Raji (cell line): ENCODE data around the gene TNFRSF1B.

Experiments
- POLR2A ChIP-seq: IDR thresholded peaks from 2 replicates; pipeline ENCODE4 v1.6.1; 2011; ENCODE audit warnings: low read depth, low read length, control low read depth; ENCODE audit not compliant: insufficient read depth

The TNFRSF1B gene

DNA sequence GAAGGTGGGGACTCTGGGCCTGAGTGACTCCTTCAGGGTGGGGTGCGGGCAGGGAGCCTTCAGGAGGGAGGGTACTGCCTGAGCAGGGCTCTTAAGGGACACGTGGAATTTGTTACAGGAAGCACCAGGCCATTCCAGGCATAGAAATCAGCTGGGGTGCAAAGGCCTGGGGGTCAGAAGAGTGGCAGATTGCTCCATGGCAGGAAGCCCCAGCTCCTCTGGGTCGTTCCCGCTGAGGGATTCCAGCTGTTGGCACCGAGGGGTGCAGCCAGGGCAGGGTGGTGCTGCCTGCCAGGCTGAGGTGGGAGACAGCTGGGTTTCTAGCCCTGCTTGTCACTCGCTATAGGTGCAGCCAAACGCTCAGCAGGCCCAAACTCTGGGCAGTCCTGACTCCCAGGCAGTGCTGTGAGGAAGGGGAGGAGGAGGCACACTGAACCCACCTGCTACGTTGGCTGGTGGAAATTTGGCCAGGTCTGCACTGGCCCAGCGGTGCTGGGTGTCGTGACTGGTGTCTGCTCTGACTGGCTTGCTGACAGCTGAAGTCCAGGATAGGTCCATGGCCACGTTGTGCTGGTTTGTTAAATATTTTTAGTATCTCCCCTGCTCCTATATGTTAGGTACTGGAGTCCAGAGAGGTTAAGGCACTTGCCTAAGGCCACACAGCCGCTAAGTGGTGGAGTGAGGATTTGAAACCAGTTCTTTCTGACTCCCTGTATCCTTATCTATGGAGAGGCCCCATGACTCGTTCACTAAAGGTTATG, 19.3 kb downstream of the TNFRSF1B start:
- no peak for TF ChIP-seq POLR2A

DNA sequence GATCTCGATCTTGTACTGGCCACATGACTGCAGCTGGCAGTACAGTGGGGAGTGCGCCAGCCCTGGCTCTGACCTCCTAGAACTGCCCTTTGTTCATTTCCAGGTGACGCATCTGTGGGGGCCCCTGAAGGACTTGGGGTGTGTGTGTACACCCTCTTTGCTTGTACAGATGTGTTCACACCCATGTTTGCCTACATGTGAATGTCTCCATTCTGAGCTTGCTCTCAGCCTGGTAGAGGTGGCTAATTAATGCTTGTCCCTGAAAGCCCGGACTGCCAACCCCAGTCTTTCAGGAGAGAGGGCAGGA, 19.8 kb downstream of the TNFRSF1B start:
- TF ChIP-seq POLR2A, result no peak

DNA sequence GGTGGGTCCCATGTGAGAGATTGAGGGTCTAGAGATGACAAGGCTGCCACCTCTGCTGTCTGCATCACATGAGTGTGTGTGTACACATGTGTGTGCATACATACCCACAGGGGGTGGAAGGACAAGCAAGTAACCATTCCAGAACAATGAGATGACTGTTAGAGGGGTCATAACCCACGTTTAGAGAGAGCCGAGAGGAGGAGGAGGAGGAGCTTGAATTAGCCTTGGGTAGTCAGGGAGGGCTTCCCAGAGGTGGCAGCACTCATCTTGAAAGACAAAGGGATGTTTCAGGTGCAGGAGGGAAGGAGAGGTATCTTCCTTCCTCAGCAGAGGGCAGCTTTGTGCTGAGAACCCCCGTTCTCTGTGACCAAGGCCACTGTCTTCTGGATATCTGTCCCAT, 21.3 kb downstream of the TNFRSF1B start:
- TF ChIP-seq POLR2A, result no peak

DNA sequence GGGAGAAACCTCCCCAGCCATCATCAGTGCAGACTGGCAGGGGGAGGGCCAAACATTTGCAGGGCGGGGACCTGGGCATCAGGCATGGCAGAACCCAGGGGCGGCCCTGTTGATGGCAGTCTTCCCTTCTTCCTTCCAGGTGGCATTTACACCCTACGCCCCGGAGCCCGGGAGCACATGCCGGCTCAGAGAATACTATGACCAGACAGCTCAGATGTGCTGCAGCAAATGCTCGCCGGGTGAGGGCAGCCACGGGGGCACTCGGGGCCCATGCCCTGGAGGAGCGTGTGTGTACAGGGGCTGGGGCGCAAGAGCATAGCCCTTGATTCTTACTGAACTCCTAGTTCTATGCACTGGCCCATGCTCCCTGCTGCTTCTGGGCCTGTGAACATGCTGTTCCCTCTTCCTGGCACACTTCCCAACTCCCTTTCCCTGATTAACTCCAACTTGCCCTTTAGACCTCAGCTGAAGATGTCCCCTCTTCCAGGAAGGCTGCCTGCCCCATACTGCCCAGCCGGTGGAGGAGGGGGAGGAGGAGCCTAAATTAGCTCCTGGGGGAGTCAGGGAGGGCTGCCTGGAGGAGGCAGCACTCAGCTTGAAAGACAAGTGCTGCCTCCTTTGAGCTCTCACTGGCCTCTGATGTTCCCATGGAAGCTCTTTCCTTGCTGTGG, 22.0 kb downstream of the TNFRSF1B start:
- TF ChIP-seq POLR2A, result no peak

DNA sequence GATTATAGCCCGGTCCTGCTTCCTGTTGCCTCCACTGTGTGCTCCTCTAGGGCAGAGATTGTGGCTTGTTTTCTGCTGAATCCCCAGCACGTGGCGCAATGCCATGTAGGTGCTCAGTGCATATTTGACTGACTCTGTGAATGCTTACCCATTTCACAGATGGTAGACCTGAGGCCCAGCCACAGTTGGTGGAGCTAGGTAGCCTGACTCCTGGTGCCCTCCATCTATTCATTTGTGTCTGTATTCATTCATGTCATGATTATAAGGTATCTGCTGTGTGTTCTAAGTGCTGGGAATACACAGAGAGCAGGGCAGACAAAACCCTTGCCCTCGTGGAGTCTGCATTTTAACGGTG, 22.5 kb downstream of the TNFRSF1B start:
- no peak for TF ChIP-seq POLR2A

DNA sequence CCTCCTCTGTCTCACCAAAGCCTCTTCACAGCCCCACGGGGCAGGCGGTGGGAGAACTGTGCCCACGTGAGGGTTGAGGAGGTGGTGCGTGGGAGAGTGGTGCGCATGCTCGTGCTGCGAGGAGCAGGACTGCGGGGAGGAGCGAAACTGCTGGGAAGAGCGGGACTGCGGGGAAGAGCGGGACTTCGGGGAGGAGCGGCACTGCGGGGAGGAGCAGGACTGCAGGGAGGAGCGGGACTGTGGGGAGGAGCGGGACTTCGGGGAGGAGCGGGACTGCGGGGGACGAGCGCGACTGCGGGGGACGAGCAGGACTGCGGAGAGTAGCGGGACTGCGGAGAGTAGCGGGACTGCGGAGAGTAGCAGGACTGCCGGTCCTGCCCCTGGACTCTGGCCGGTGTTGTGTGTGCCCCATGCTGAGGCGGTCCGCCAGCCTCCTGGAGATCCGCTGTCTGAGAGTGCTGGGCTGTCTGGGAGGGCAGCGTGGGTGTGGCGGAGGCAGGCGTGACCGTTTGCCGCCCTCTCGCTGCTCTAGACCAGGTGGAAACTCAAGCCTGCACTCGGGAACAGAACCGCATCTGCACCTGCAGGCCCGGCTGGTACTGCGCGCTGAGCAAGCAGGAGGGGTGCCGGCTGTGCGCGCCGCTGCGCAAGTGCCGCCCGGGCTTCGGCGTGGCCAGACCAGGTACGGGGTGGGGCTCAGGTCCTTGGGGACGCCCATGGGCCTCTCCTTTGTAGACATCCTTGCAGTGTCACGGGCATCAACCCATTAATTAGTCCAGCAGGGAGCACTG, 24.6 kb downstream of the TNFRSF1B start:
- TF ChIP-seq POLR2A, result no peak

DNA sequence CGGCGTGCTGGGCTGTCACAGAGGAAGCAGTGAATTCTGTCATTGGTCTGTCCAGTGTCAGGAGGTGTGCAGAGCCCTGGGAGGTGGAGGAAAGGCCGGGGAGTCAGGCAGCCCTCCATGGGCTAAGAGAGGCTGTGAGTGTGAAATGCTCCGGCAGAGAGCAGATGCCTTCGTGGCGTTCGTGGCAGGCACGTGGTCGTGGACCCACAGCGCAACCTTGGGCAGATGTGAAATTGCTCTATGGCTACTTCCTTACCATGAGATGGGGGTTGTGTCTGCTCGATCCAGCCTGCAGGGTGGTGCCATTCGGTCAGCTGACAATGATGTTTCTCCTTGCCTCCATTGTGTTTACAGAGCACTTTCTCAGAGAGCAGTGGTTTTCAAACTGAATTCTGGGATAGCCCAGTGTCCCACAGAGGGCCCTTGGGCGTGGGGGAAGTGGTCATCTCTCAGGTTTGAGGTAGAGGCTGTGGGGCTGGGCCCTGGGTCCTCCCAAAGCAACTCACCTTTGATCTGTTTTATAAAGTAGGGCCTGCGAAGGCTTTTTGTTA, 27.9 kb downstream of the TNFRSF1B start:
- no peak for TF ChIP-seq POLR2A

DNA sequence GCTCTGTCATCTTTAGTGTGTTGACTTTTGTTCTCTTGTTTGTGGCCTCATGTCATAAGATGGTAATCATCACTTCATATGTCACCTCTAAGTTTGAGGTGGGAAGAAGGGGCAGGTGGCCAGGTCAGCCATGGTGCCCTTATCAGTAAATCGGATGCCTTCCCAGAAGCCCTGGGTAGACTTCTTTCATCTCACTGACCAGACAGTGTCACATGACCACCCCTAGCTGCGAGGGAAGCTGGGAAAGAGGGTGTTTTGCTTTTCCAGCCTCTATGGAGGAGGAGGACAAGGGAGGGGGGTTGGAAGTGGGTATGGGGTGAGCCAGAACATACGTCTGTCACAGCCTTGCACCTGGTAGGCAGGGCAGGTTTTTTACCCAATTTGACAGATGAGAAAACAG, 28.6 kb downstream of the TNFRSF1B start:
- TF ChIP-seq POLR2A, result no peak

DNA sequence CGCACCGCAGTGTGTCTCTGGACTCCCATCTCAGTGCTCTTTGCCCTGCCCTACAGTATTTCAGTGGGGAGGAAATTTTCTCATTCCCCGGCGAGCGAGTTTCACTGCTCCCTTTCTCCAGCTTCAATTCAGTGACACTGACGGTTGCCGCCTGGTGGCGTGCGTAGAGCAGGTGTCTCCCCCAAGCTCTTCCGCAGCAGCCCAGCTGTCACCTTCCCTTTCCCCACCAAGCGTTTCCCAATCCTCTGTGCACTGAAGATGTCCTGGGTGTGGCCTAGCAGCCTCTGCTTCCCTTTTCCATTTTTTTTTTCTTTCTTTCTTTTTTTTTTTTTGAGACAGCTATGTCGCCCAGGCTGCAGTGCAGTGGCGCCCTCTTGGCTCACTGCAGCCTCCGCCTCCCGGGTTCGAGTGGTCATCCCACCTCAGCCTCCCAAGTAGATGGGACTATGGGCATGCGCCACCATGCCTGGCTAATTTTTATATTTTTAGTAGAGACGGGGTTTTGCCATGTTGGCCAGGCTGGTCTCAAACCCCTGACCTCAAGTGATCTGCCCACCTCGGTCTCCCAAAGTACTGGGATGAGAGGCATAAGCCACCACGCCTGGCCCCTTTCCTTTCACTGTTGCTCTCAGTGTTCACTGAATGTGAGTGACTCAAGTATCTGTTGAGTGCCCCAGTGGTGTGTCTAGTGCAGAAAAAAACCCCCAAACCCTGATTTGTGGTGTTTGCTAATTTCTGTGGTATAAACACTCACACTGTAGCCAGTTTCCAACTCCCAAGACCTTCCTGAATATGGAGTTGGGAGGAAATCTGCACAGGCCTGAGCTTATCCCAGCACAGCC, 30.1 kb downstream of the TNFRSF1B start:
- no peak for TF ChIP-seq POLR2A

DNA sequence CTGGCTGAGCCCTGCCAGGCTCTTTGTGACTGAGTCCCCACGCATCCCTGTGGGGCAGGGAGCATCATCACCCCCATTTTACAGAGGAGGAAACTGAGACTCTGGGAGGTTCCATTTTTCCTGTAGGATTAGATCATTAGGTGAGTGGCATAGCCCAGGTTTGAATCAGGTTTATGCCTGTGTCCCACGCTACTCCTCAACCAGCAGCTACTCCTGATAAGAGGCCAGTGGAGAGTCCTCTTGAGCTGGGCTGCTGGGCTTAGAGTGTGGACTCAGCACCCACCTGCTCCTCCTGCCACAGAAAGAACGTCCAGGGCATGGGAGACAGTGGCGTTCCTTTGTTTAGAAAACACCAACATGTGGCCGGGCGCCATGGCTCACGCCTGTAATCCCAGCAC, 30.7 kb downstream of the TNFRSF1B start:
- TF ChIP-seq POLR2A, result no peak

DNA sequence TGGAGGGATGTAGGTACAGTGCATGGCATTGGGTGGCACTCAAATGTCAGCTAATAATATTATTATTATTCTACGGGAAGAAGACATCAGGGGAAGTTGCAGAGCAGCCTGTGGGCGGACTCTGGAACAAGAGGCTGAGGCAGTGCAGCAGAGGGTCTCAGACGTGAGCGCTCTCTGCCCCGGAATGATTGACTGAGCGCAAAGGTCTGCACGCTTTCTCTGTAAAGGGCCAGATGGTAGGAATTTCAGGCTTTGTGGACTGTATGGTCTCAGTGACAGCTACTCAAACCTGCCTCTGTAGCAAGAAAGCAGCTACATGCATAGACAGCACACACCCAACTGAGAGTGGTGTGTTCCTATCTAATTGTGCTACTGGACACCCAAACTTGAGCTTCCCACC, 33.4 kb downstream of the TNFRSF1B start:
- TF ChIP-seq POLR2A, result no peak

DNA sequence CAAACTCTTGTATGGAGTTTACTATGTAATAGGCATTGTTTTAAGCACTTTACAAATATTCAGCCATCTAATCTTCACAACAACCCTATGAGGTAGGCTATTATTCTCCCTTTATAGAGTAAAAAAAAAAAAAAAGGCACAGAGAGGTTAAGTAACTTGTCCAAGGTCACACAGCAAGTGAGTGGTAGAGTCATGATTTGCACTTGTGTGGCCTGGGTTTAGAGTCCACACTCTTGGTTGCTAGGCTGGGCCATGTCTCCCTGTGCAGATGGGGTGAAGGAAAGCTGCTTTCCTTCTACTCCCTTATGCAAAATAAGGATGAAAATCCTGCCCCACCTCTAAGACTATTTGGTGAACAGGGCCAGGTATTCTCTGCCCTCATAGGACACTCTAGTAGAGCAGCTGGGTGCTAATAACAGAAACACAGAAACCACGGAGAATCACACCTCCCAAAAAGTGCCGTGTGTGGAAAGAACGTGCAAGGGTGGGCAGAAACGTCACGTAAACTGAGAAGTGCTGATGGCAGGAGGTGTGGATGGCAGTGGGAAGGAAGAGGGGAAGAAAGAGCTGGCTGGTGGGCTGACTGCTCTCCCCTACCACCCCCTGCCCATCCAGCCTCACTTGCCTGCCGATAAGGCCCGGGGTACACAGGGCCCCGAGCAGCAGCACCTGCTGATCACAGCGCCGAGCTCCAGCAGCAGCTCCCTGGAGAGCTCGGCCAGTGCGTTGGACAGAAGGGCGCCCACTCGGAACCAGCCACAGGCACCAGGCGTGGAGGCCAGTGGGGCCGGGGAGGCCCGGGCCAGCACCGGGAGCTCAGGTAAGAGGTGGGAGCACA, 34.8 kb downstream of the TNFRSF1B start:
- TF ChIP-seq POLR2A, result no peak

DNA sequence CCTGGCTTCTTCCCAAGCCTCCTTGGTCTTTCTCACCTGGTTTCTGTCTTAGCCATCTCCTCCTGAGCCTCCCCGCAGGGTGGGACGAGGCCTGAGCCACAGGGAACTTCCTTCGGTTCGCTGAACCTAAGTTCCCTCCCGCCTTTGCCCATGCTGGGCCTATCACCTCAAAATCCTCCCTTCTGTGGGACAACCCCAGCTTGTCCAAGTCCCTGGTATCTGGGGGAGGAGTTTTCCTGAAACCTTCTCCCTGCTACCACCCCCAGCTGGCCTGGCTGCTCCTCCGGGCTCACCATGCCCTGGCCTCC, 35.4 kb downstream of the TNFRSF1B start:
- TF ChIP-seq POLR2A, result no peak

DNA sequence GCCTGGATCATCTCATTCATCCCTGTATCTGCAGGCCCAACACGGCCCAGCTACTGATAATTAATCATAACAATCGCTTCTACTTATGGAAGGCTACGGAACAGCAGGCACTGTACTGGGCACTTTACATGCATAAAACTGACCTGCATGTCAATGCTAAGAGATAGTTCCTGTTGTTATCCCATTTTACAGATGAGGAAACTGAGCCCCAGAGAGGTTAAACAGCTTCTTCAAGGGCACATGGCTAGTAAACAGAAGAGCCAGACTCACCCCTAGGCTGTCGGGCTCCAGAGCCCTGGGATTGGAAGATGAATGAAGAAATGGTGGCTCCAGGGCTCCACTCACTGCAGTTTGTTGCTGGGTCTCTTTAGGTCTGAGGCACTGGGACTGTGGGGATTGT, 35.8 kb downstream of the TNFRSF1B start:
- no peak for TF ChIP-seq POLR2A
